Heart left ventricle (tissue), 13 donors: ENCODE results near the gene KCNAB1.

Experiments
- POLR2A ChIP-seq, 2 donors: fragments of 450-650 bp; IDR thresholded peaks; one replicate each; pipeline ENCODE4 v1.6.1; 2017; ENCODE audit warnings: antibody characterized with exemption in 2 of 2, mild to moderate bottlenecking in 2 of 2, moderate library complexity in 2 of 2
- TF ChIP-seq, protein P1 (sequence below), 12 donors: fragments of 200-600 bp; sonication (generic) in 4 of 12; IDR thresholded peaks; one replicate each; pipeline versions ENCODE4 v1.5.0 to v1.8.0; 2018 to 2022; ENCODE audit warnings: antibody characterized with exemption in 12 of 12, mild to moderate bottlenecking in 5 of 12
- donor health status: ischemic (EF 13 %, LVEDD 7.1; RV severe dilation, severe dysfunction).
- donor health status: DM: no; HTN: yes; CAD: no.
- donor health status: DM: no; HTN: no; CAD: no.
- donor health status: ischemic (EF 25% LVEDD 6.9; RV normal size, moderate dysfunction).
- donor health status: ischemic (EF 25% LVEDD 5.7; RV mildly dilated, moderate dysfunction).
- donor health status: ischemic (EF 35%, LVEDD 5.7; RV mildly dilated, moderate dysfunction).
- donor health status: nonischemic (EF 11% LVEDD 7.7; RV severe dilation, severe dysfunction).
- donor health status: DM: yes; HTN: yes; CAD: no.
- donor health status: PGD.
- donor health status: ischemic (EF 29% LVEDD 5.4; RV normal size, mild dysfunction).
- donor health status: nonischemic (EF 23%, LVEDD 6.1; RV moderate dilation, normal function).

DNA sequence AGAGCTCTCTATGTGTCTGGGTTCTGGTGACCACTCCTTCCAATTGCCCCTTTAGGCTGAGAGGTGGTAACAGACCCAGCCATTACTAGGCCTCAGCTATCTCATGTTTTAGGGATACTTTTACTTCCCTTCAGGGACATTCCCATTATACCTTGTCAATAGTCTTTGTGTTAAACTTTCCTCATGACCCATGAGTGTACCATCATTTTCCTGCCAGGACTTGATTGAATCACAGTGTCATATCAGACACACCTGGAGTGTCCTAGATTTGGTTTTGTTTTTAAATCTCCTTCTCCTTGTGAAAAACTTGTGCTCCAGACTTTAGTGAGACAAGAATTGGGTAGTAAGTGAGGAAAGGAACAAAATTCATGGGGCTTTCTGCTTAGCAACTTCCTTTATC, 136.6 kb downstream of the KCNAB1 start:
- TF ChIP-seq, protein P1, sequence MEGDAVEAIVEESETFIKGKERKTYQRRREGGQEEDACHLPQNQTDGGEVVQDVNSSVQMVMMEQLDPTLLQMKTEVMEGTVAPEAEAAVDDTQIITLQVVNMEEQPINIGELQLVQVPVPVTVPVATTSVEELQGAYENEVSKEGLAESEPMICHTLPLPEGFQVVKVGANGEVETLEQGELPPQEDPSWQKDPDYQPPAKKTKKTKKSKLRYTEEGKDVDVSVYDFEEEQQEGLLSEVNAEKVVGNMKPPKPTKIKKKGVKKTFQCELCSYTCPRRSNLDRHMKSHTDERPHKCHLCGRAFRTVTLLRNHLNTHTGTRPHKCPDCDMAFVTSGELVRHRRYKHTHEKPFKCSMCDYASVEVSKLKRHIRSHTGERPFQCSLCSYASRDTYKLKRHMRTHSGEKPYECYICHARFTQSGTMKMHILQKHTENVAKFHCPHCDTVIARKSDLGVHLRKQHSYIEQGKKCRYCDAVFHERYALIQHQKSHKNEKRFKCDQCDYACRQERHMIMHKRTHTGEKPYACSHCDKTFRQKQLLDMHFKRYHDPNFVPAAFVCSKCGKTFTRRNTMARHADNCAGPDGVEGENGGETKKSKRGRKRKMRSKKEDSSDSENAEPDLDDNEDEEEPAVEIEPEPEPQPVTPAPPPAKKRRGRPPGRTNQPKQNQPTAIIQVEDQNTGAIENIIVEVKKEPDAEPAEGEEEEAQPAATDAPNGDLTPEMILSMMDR (IDR thresholded peaks at IDR 0.05), result no peak
- TF ChIP-seq POLR2A (IDR thresholded peaks at IDR 0.05), result no peak
